SK-N-SH (cell line): Measurements from ENCODE around the gene MBOAT2. TPM values are rescaled to one million over a fixed set of nuclear protein-coding genes. Genes with fewer than 3 reads are reported as not detected.
A peak's percentile ranks its signal among the peaks of the same experiment; 100 is the strongest.

Source experiments
- CTCF ChIA-PET: fragments of 300-600, 350-600 bp; formaldehyde crosslinking; extraction: SDS; loops from one replicate; lab custom pipeline; 2021; lab: Yijun Ruan, JAX
- POLR2A ChIA-PET: fragments of 350-600 bp; sonication (Branson Sonifier 250); formaldehyde crosslinking; extraction: SDS; loops from one replicate; lab custom pipeline; 2020; ENCODE audit warnings: antibody characterized with exemption, inconsistent platforms; lab: Yijun Ruan, JAX
- DNase-seq: peaks from one replicate; pipeline ENCODE4 v3.0.0; 2012
- H2AFZ ChIP-seq: fragments of 200-600 bp; sonication (generic); 2 replicates; pipeline ENCODE4 v1.8.1; 2016; ENCODE audit warnings: antibody characterized with exemption, mild to moderate bottlenecking, low read depth
- H3F3A ChIP-seq: fragments of 200-600 bp; sonication (generic); replicated peaks from 2 replicates; pipeline ENCODE3; 2016; ENCODE audit warnings: antibody characterized with exemption, mild to moderate bottlenecking; ENCODE audit not compliant: insufficient read depth
- H3K27ac ChIP-seq, 2 experiments: fragments of 200-500 bp in 1 of 2; fragments of 200-600 bp in 1 of 2; sonication (Bioruptor generic) in 1 of 2; sonication (generic), shearing (Covaris generic) in 1 of 2; 2 replicates each; pipeline versions ENCODE4 v1.5.1 to v1.6.1; 2014 to 2016; ENCODE audit warnings: low read depth in 2 of 2, inconsistent platforms in 1 of 2, low read length in 1 of 2, mild to moderate bottlenecking in 1 of 2, mixed read lengths in 1 of 2
- H3K27me3 ChIP-seq: fragments of 200-600 bp; sonication (generic), shearing (Covaris generic); 2 replicates; pipeline ENCODE4 v1.6.1; 2016; ENCODE audit warnings: mixed run types; ENCODE audit not compliant: insufficient read depth
- H3K36me3 ChIP-seq, 2 experiments: fragments of 200-500 bp in 1 of 2; fragments of 200-600 bp in 1 of 2; sonication (Bioruptor generic) in 1 of 2; sonication (generic) in 1 of 2; replicated peaks in 1 of 2; 2 replicates each; pipeline versions ENCODE3 to v1.5.1; 2014 to 2016; ENCODE audit warnings: low read length in 1 of 2, mild to moderate bottlenecking in 1 of 2; ENCODE audit not compliant: insufficient read depth in 2 of 2, control insufficient read depth in 1 of 2
- H3K4me1 ChIP-seq, 2 experiments: fragments of 200-500 bp in 1 of 2; fragments of 200-600 bp in 1 of 2; sonication (Bioruptor generic) in 1 of 2; sonication (generic), shearing (Covaris generic) in 1 of 2; 2 replicates each; pipeline versions ENCODE4 v1.5.1 to v1.6.1; 2014 to 2016; ENCODE audit warnings: low read depth in 1 of 2, low read length in 1 of 2, mixed run types in 1 of 2; ENCODE audit not compliant: insufficient read depth in 2 of 2, control insufficient read depth in 1 of 2
- H3K4me2 ChIP-seq: fragments of 200-600 bp; sonication (generic), shearing (Covaris generic); 2 replicates; pipeline ENCODE4 v1.6.1; 2017; ENCODE audit warnings: mixed run types
- H3K4me3 ChIP-seq, 2 experiments: fragments of 200-500 bp in 1 of 2; fragments of 200-600 bp in 1 of 2; sonication (Bioruptor generic) in 1 of 2; sonication (generic), shearing (Covaris generic) in 1 of 2; 2 replicates each; pipeline versions ENCODE4 v1.5.1 to v1.8.1; 2014 to 2016; ENCODE audit warnings: low read depth in 2 of 2, inconsistent platforms in 1 of 2, low read length in 1 of 2, mild to moderate bottlenecking in 1 of 2, mixed read lengths in 1 of 2, moderate library complexity in 1 of 2
- H3K79me2 ChIP-seq: fragments of 200-600 bp; sonication (generic); 2 replicates; pipeline ENCODE4 v1.8.1; 2017; ENCODE audit warnings: mild to moderate bottlenecking; ENCODE audit not compliant: insufficient read depth
- H3K9ac ChIP-seq: fragments of 200-600 bp; sonication (generic); 2 replicates; pipeline ENCODE4 v1.6.1; 2017; ENCODE audit warnings: mixed run types
- H3K9me2 ChIP-seq: fragments of 200-600 bp; sonication (generic); 2 replicates; pipeline ENCODE4 v1.6.1; 2017; ENCODE audit warnings: mixed run types
- H3K9me3 ChIP-seq: fragments of 200-600 bp; sonication (generic); 2 replicates; pipeline ENCODE4 v1.6.1; 2017; ENCODE audit warnings: mixed run types, mild to moderate bottlenecking, moderate library complexity
- H4K20me1 ChIP-seq: fragments of 200-600 bp; sonication (generic); 2 replicates; pipeline ENCODE4 v1.6.1; 2017; ENCODE audit warnings: mild to moderate bottlenecking, mixed run types; ENCODE audit not compliant: insufficient read depth
- CHD2 ChIP-seq: fragments of 150-350 bp; IDR thresholded peaks from 2 replicates; pipeline ENCODE4 v1.6.1; 2018; ENCODE audit warnings: low read length; ENCODE audit not compliant: partially characterized antibody
- EP300 ChIP-seq, 2 experiments: IDR thresholded peaks; 2 replicates each; pipeline versions ENCODE4 v1.4.0 to v1.6.1; 2012; ENCODE audit warnings: borderline replicate concordance in 1 of 2, low read depth in 1 of 2, low read length in 1 of 2
- FOSL2 ChIP-seq: IDR thresholded peaks from 2 replicates; pipeline ENCODE4 v1.4.0; 2012; ENCODE audit warnings: low read depth, mild to moderate bottlenecking, moderate library complexity, borderline replicate concordance
- GABPA ChIP-seq: IDR thresholded peaks from 2 replicates; pipeline ENCODE4 v1.4.0; 2012; ENCODE audit warnings: low read depth, mild to moderate bottlenecking
- JUND ChIP-seq: IDR thresholded peaks from 2 replicates; pipeline ENCODE4 v1.4.0; 2012
- MEF2A ChIP-seq: IDR thresholded peaks from 2 replicates; pipeline ENCODE4 v1.4.0; 2012; ENCODE audit warnings: low read depth, borderline replicate concordance
- MXI1 ChIP-seq: IDR thresholded peaks from 2 replicates; pipeline ENCODE4 v1.6.1; 2012; ENCODE audit warnings: mild to moderate bottlenecking, low read depth, low read length, improper control_type of control experiment
- NRF1 ChIP-seq: IDR thresholded peaks from 2 replicates; pipeline ENCODE4 v1.6.1; 2012; ENCODE audit warnings: low read depth, mild to moderate bottlenecking, low read length
- RAD21 ChIP-seq: IDR thresholded peaks from 2 replicates; pipeline ENCODE4 v1.6.1; 2012; ENCODE audit warnings: mild to moderate bottlenecking, low read length
- RCOR1 ChIP-seq: fragments of 150-350 bp; IDR thresholded peaks from 2 replicates; pipeline ENCODE4 v1.6.1; 2017; ENCODE audit warnings: antibody characterized with exemption, low read length
- RXRA ChIP-seq: IDR thresholded peaks from 2 replicates; pipeline ENCODE4 v1.4.0; 2012; ENCODE audit warnings: low read depth, mild to moderate bottlenecking, borderline replicate concordance
- SIN3A ChIP-seq: IDR thresholded peaks from 2 replicates; pipeline ENCODE4 v1.6.1; 2012; ENCODE audit warnings: low read depth, mild to moderate bottlenecking, low read length, moderate library complexity, borderline replicate concordance
- SMC3 ChIP-seq: IDR thresholded peaks from 2 replicates; pipeline ENCODE4 v1.6.1; 2012; ENCODE audit warnings: low read depth, low read length, improper control_type of control experiment
- TAF1 ChIP-seq: IDR thresholded peaks from 2 replicates; pipeline ENCODE4 v1.6.1; 2012; ENCODE audit warnings: low read depth, mild to moderate bottlenecking, low read length, moderate library complexity, borderline replicate concordance
- TCF12 ChIP-seq: IDR thresholded peaks from 2 replicates; pipeline ENCODE4 v1.4.0; 2012
- YY1 ChIP-seq: IDR thresholded peaks from 2 replicates; pipeline ENCODE4 v1.4.0; 2012; ENCODE audit warnings: low read depth, mild to moderate bottlenecking
- WGBS: methylation state at CpG from one replicate; pipeline ENCODE4 v1.1.6; 2017; ENCODE audit warnings: low lambda C conversion rate; 5-methylcytosine and 5-hydroxymethylcytosine counted together
- polyA plus RNA-seq, 3 experiments: library from polyadenylated mRNA; depleted of rRNA; stranded (reverse); fragments of >200 nt; gene quantifications; 2 replicates each; pipeline ENCODE4 v1.2.3, GENCODE V29; 2012
- TF ChIP-seq, protein P1 (sequence below): fragments of 150-350 bp; IDR thresholded peaks from 2 replicates; pipeline ENCODE4 v1.6.1; 2017; ENCODE audit warnings: antibody characterized with exemption, low read length, low read depth, borderline replicate concordance
- TF ChIP-seq, protein P2 (sequence below): IDR thresholded peaks from 2 replicates; pipeline ENCODE4; 2012
- TF ChIP-seq, protein P3 (sequence below): IDR thresholded peaks from 2 replicates; pipeline ENCODE4 v1.4.0; 2012; ENCODE audit warnings: low read depth, borderline replicate concordance
- TF ChIP-seq, protein P4 (sequence below): IDR thresholded peaks from 2 replicates; pipeline ENCODE4 v1.4.0; 2012; ENCODE audit warnings: low read depth, borderline replicate concordance
- TF ChIP-seq, protein P5 (sequence below): IDR thresholded peaks from 2 replicates; pipeline ENCODE4 v1.6.1; 2012; ENCODE audit warnings: mild to moderate bottlenecking, low read depth, low read length, moderate library complexity
- TF ChIP-seq, protein P6 (sequence below): IDR thresholded peaks from 2 replicates; pipeline ENCODE4 v1.4.0; 2012; ENCODE audit warnings: low read depth

The MBOAT2 gene
- polyA plus RNA-seq, 1 of the 3 experiments (the other 2 are of a cell fraction): 33.9 TPM

DNA sequence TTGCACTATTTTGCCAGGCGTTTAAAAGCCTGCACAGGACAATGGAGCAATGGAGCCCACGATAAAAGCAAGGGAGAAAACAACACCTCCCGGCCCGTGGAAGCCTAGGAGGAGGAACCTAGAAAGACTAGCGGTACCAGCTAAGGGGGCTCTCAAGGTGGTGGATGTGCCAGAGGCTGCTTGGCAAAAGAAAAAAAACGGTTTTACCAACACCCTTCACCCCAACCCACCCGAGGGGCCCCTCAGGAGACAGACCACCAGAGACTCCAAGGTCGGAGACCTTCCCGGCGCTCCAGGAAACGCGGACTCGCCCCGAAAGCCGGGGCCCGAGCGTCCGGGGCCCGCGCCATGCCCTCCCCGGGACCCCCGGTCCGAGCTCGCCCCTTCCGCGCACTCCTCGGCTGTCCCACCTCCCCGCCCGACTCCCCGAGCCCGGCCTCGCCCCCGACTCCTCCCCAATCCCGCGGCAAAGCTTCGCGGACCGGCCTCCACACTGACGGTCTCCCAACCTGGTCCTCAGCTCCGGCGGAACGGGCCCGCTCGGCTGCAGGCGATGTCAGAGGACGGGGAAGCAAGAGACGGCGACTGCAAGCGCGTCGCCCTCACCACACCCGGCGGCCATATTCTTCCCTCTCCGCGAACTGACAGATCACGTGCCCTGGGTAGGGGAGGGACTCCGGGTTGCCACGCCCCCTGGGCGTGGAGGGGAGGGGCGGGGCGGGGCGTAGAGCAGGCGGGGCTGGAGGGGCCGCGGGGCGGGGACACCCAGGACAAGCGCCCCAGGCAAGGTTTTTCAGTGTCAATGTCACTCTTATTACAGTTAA lies 166.3 kb downstream of the MBOAT2 start, which contains the start of gene KIDINS220:
Gene KIDINS220 (minus strand): TSS at position 643 of the 824 bp plus-strand sequence. CDS start 10,520 bp downstream, outside the sequence.
- H3K27me3 ChIP-seq: no peaks in the 10 kb centered on the region
- H3K27ac ChIP-seq: peak within 1 kb of the TSS; percentile 25 to 29; a peak in 2 of 4 replicates
- H3K4me1 ChIP-seq: peaks cover 0 to 8% of the 10 kb centered on the region in 2 experiments; a peak in 1 of 4 replicates
- H2AFZ ChIP-seq: peak within 1 kb of the TSS; percentile 90
- H3F3A ChIP-seq: no peaks in the 10 kb centered on the region
- H3K4me3 ChIP-seq: peak within 1 kb of the TSS; percentile 81
- H3K9me3 ChIP-seq: no peaks in the 10 kb centered on the region
- POLR2A ChIA-PET: interaction anchor here (0.6 to 0.7 kb wide), 2 partner anchors 162 to 166 kb away, joined by 3 read pairs; partner anchors contain the start of gene MBOAT2
- H3K9ac ChIP-seq: peak within 1 kb of the TSS; percentile 71
- DNase-seq: peak; percentile 100
- 3% methylated on average over 56 of the region's 67 CpGs for WGBS
- H4K20me1 ChIP-seq: peaks cover 10% of the 10 kb centered on the region
- H3K4me2 ChIP-seq: peak within 1 kb of the TSS; percentile 79
- no peaks in the 10 kb centered on the region; the same call in 1 of the 2 replicates for H3K9me2 ChIP-seq
- CTCF ChIA-PET: interaction anchor here (0.9 to 1.0 kb wide), 2 partner anchors 35 to 302 kb away, joined by 3 to 4 read pairs; no protein-coding TSS in a partner anchor
- no peaks in the 10 kb centered on the region for H3K36me3 ChIP-seq
- H3K79me2 ChIP-seq: peaks cover 52% of the 10 kb centered on the region
- TF ChIP-seq, protein P1, sequence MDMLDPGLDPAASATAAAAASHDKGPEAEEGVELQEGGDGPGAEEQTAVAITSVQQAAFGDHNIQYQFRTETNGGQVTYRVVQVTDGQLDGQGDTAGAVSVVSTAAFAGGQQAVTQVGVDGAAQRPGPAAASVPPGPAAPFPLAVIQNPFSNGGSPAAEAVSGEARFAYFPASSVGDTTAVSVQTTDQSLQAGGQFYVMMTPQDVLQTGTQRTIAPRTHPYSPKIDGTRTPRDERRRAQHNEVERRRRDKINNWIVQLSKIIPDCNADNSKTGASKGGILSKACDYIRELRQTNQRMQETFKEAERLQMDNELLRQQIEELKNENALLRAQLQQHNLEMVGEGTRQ: peak; percentile 80
- TF ChIP-seq EP300 (IDR thresholded peaks at IDR 0.05; ENCODE audit: borderline replicate concordance in 1 of 2, low read depth in 1 of 2, low read length in 1 of 2) (no peak), JUND (no peak), TCF12 (no peak), GABPA (no peak), SMC3 (no peak), TAF1 (peak; percentile 94), YY1 (peak; percentile 95), RXRA (no peak), RCOR1 (no peak), CHD2 (no peak), FOSL2 (no peak), MEF2A (no peak), NRF1 (no peak), RAD21 (no peak), MXI1 (peak; percentile 92), SIN3A (peak; percentile 97)
- TF ChIP-seq, protein P2, sequence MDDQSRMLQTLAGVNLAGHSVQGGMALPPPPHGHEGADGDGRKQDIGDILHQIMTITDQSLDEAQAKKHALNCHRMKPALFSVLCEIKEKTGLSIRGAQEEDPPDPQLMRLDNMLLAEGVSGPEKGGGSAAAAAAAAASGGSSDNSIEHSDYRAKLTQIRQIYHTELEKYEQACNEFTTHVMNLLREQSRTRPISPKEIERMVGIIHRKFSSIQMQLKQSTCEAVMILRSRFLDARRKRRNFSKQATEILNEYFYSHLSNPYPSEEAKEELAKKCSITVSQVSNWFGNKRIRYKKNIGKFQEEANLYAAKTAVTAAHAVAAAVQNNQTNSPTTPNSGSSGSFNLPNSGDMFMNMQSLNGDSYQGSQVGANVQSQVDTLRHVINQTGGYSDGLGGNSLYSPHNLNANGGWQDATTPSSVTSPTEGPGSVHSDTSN: no peak
- TF ChIP-seq, protein P3, sequence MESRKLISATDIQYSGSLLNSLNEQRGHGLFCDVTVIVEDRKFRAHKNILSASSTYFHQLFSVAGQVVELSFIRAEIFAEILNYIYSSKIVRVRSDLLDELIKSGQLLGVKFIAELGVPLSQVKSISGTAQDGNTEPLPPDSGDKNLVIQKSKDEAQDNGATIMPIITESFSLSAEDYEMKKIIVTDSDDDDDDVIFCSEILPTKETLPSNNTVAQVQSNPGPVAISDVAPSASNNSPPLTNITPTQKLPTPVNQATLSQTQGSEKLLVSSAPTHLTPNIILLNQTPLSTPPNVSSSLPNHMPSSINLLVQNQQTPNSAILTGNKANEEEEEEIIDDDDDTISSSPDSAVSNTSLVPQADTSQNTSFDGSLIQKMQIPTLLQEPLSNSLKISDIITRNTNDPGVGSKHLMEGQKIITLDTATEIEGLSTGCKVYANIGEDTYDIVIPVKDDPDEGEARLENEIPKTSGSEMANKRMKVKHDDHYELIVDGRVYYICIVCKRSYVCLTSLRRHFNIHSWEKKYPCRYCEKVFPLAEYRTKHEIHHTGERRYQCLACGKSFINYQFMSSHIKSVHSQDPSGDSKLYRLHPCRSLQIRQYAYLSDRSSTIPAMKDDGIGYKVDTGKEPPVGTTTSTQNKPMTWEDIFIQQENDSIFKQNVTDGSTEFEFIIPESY: no peak
- TF ChIP-seq, protein P4, sequence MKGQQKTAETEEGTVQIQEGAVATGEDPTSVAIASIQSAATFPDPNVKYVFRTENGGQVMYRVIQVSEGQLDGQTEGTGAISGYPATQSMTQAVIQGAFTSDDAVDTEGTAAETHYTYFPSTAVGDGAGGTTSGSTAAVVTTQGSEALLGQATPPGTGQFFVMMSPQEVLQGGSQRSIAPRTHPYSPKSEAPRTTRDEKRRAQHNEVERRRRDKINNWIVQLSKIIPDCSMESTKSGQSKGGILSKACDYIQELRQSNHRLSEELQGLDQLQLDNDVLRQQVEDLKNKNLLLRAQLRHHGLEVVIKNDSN: peak; percentile 96
- TF ChIP-seq, protein P5, sequence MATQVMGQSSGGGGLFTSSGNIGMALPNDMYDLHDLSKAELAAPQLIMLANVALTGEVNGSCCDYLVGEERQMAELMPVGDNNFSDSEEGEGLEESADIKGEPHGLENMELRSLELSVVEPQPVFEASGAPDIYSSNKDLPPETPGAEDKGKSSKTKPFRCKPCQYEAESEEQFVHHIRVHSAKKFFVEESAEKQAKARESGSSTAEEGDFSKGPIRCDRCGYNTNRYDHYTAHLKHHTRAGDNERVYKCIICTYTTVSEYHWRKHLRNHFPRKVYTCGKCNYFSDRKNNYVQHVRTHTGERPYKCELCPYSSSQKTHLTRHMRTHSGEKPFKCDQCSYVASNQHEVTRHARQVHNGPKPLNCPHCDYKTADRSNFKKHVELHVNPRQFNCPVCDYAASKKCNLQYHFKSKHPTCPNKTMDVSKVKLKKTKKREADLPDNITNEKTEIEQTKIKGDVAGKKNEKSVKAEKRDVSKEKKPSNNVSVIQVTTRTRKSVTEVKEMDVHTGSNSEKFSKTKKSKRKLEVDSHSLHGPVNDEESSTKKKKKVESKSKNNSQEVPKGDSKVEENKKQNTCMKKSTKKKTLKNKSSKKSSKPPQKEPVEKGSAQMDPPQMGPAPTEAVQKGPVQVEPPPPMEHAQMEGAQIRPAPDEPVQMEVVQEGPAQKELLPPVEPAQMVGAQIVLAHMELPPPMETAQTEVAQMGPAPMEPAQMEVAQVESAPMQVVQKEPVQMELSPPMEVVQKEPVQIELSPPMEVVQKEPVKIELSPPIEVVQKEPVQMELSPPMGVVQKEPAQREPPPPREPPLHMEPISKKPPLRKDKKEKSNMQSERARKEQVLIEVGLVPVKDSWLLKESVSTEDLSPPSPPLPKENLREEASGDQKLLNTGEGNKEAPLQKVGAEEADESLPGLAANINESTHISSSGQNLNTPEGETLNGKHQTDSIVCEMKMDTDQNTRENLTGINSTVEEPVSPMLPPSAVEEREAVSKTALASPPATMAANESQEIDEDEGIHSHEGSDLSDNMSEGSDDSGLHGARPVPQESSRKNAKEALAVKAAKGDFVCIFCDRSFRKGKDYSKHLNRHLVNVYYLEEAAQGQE: no peak; the same call in 1 of the 2 replicates
- TF ChIP-seq, protein P6, sequence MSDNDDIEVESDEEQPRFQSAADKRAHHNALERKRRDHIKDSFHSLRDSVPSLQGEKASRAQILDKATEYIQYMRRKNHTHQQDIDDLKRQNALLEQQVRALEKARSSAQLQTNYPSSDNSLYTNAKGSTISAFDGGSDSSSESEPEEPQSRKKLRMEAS: peak; percentile 88
